ENCODE data around the gene POGLUT3.

- TF ChIP-seq, protein P1, sequence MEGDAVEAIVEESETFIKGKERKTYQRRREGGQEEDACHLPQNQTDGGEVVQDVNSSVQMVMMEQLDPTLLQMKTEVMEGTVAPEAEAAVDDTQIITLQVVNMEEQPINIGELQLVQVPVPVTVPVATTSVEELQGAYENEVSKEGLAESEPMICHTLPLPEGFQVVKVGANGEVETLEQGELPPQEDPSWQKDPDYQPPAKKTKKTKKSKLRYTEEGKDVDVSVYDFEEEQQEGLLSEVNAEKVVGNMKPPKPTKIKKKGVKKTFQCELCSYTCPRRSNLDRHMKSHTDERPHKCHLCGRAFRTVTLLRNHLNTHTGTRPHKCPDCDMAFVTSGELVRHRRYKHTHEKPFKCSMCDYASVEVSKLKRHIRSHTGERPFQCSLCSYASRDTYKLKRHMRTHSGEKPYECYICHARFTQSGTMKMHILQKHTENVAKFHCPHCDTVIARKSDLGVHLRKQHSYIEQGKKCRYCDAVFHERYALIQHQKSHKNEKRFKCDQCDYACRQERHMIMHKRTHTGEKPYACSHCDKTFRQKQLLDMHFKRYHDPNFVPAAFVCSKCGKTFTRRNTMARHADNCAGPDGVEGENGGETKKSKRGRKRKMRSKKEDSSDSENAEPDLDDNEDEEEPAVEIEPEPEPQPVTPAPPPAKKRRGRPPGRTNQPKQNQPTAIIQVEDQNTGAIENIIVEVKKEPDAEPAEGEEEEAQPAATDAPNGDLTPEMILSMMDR (IDR thresholded peaks at IDR 0.05), result no peak
- TF ChIP-seq POLR2A (IDR thresholded peaks at IDR 0.05), result no peak
Measured at GRCh38 chr11:108453207-108453835, 44.9 kb downstream of the POGLUT3 start.

Measured in esophagus squamous epithelium (tissue), 4 donors.